Right atrium auricular region (tissue), 2 donors: ENCODE data around the gene VPS51. TPM values are rescaled to one million over a fixed set of nuclear protein-coding genes. Genes with fewer than 3 reads are reported as not detected.
A peak's percentile ranks its signal among the peaks of the same experiment; 100 is the strongest.

ENCODE experiments used
- DNase-seq: peaks from one replicate; pipeline ENCODE4 v3.0.0-alpha.2; 2019; ENCODE audit warnings: low spot score
- H3K27ac ChIP-seq, 2 donors: fragments of 200-600 bp; sonication (generic); 1 replicate in 1 of 2; 2 replicates in 1 of 2; pipeline ENCODE4 v1.5.1; 2016 to 2019
- H3K27me3 ChIP-seq, 2 donors: fragments of 200-600 bp; sonication (generic); one replicate each; pipeline versions ENCODE4 v1.5.1 to v1.6.0; 2017 to 2019
- H3K36me3 ChIP-seq: fragments of 200-600 bp; sonication (generic); one replicate; pipeline ENCODE4 v1.5.1; 2016
- H3K4me1 ChIP-seq, 2 donors: fragments of 200-600 bp; sonication (generic); one replicate each; pipeline versions ENCODE4 v1.5.1 to v1.6.0; 2017 to 2019
- H3K4me3 ChIP-seq, 2 donors: fragments of 200-600 bp; sonication (generic); 1 replicate in 1 of 2; 2 replicates in 1 of 2; pipeline ENCODE4 v1.5.1; 2017 to 2019; ENCODE audit warnings: mild to moderate bottlenecking in 1 of 2, moderate library complexity in 1 of 2
- H3K9me3 ChIP-seq, 2 donors: fragments of 200-600 bp; sonication (generic); one replicate each; pipeline ENCODE4 v1.5.1; 2019
- CTCF ChIP-seq, 2 donors: fragments of 200-600 bp; sonication (generic); IDR thresholded peaks; one replicate each; pipeline ENCODE4 v1.5.1; 2019; ENCODE audit warnings: antibody characterized with exemption in 2 of 2
- total RNA-seq, 2 donors: library from RNA; depleted of rRNA; stranded (reverse); fragments of >200 nt; gene quantifications; one replicate each; pipeline ENCODE4 v1.1.0, GENCODE V29; 2016

VPS51 gene
- total RNA-seq: 100 to 1,000 TPM in 1 of 2 donors, 10 to 100 TPM in 1; 98.5 to 147 TPM

DNA sequence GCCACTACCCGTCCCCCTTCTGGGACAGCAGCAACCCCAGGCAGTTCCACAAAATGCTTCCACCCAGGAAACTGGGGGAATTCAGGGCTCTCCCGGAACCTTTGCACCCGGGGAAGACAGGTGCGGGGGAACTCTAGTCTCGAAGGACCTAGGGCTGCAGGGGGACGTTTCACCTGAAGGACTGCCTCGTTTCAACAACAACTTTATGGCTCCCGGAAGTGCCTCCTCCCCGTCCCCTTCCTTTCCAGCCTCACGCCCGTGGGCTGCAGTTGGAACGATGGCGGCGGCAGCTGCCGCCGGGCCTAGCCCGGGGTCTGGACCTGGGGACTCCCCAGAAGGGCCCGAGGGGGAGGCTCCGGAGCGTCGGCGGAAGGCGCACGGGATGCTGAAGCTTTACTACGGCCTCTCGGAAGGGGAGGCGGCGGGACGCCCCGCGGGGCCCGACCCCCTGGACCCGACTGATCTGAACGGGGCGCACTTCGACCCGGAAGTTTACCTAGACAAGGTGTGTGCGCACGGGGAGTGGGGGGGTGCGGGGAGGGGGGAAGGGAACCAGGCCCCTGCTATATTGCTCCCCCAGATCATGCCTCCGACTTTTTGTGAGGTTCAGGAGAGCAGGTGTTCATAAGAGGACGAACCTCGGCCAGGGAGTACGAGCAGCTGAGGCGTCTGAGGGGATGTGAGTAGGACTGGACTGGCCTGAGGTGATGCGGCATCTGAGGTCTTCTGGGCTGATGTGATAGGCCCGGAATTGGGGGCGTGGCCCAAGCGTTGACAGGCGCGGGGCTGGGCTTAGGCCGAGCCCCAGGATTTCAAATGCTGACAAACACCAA, at the start of gene VPS51:
TSS of gene VPS51 (plus strand) at position 241 of the 833 bp plus-strand sequence. CDS start at position 278, 37 bp downstream.
- no peak for TF ChIP-seq CTCF (IDR thresholded peaks at IDR 0.05)
- no peaks in the 10 kb centered on the region for H3K36me3 ChIP-seq
- peaks cover 0 to 20% of the 10 kb centered on the region in 2 donors for H3K4me1 ChIP-seq
- peak; percentile 95 for DNase-seq
- no peaks in the 10 kb centered on the region for H3K27me3 ChIP-seq
- peak within 1 kb of the TSS; percentile 92 to 96 for H3K27ac ChIP-seq
- peak within 1 kb of the TSS; percentile 86 to 91 for H3K4me3 ChIP-seq
- no peaks in the 10 kb centered on the region for H3K9me3 ChIP-seq

GRCh38 chr11:65047581-65048422, 48.2 kb upstream of the VPS51 start:
- Histone ChIP-seq H3K36me3 (no peaks in the 10 kb centered on the region), H3K9me3 (no peaks in the 10 kb centered on the region), H3K4me3 (peak overlapping the region; percentile 42 to 60), H3K27me3 (no peaks in the 10 kb centered on the region), H3K27ac (peak overlapping the region in 1 of 2 donors; percentile 40), H3K4me1 (peaks cover 0 to 32% of the 10 kb centered on the region in 2 donors)
- DNase-seq: peak; percentile 59
- no peak for TF ChIP-seq CTCF (IDR thresholded peaks at IDR 0.05)

DNA sequence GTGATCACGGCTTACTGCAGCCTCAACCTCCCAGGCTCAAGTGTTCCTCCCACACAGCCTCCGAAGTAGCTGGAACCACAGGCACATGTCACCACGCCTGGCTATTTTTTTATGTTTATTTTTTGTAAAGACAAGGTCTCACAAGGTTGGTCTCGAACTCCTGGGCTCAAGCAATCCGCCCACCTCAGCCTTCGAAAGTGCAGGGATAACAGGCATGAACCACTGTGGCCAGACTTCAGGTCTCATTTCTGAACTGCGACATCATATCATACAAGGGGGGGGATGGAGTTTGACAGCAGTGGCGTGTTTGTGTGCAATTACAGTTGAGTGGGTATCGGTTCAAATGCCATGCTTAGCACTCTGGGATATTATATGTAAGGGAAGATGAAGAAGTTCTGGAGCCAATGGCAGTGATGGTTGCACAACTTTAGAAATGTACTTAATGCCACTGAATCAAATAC, 44.6 kb upstream of the VPS51 start:
- Histone ChIP-seq H3K27me3 (no peaks in the 10 kb centered on the region), H3K36me3 (no peaks in the 10 kb centered on the region), H3K4me3 (no peak overlapping the region), H3K4me1 (peaks cover 0 to 18% of the 10 kb centered on the region in 2 donors), H3K27ac (no peak overlapping the region), H3K9me3 (no peaks in the 10 kb centered on the region)
- DNase-seq: no peak
- no peak for TF ChIP-seq CTCF (IDR thresholded peaks at IDR 0.05)

- no peak for TF ChIP-seq CTCF (IDR thresholded peaks at IDR 0.05)
- H3K4me1 ChIP-seq: no peaks in the 10 kb centered on the region
- no peak for DNase-seq
These were observed 42.0 kb upstream of the VPS51 start for GRCh38 chr11:65053827-65054508.

DNA sequence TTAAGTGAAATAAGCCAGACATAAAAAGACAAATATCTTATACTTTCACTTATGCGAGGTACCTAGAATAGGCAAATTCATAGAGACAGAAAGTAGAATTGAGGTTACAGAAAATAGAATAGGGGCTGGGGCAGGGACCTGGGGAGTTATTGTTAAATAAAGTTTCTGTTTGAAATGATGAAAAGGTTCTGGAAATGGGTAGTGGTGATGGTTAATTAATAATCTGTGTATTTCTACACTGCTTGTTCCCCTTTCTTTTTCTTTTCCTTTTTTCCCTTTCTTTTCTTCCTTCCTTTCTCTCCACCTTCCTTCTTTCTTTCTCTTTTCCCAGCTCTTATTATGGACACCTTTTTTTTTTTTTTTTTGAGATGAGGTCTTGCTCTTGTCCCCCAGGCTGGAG, 40.5 kb upstream of the VPS51 start:
- H3K36me3 ChIP-seq: no peaks in the 10 kb centered on the region
- H3K4me1 ChIP-seq: no peaks in the 10 kb centered on the region
- no peaks in the 10 kb centered on the region for H3K27me3 ChIP-seq
- no peak for TF ChIP-seq CTCF (IDR thresholded peaks at IDR 0.05)
- H3K9me3 ChIP-seq: no peaks in the 10 kb centered on the region
- no peak for DNase-seq
- H3K4me3 ChIP-seq: no peak overlapping the region
- no peak overlapping the region for H3K27ac ChIP-seq

More at GRCh38 chr11:65053827-65054508, 42.0 kb upstream of the VPS51 start:
- Histone ChIP-seq H3K9me3 (no peaks in the 10 kb centered on the region), H3K27me3 (no peaks in the 10 kb centered on the region), H3K36me3 (no peaks in the 10 kb centered on the region), H3K27ac (no peak overlapping the region), H3K4me3 (no peak overlapping the region)
